Stimulated activated CD4-positive, alpha-beta T cell treated with anti-CD3 and anti-CD28 coated beads, Interleukin-12 subunit alpha, Interleukin-12 subunit beta, amount 100 ng/mL, for 4 hours (primary cell): Measurements from ENCODE around the gene ZNF681.
A peak's percentile ranks its signal among the peaks of the same experiment; 100 is the strongest.
"Not testable (repeated sequence)": the region's sequence is repeated elsewhere in the genome, so short reads cannot be mapped to it uniquely, and the experiment has no call there.

Experiments used
- DNase-seq: peaks from one replicate; pipeline ENCODE4 v3.0.0-alpha.2; 2020

ZNF681 gene

DNA sequence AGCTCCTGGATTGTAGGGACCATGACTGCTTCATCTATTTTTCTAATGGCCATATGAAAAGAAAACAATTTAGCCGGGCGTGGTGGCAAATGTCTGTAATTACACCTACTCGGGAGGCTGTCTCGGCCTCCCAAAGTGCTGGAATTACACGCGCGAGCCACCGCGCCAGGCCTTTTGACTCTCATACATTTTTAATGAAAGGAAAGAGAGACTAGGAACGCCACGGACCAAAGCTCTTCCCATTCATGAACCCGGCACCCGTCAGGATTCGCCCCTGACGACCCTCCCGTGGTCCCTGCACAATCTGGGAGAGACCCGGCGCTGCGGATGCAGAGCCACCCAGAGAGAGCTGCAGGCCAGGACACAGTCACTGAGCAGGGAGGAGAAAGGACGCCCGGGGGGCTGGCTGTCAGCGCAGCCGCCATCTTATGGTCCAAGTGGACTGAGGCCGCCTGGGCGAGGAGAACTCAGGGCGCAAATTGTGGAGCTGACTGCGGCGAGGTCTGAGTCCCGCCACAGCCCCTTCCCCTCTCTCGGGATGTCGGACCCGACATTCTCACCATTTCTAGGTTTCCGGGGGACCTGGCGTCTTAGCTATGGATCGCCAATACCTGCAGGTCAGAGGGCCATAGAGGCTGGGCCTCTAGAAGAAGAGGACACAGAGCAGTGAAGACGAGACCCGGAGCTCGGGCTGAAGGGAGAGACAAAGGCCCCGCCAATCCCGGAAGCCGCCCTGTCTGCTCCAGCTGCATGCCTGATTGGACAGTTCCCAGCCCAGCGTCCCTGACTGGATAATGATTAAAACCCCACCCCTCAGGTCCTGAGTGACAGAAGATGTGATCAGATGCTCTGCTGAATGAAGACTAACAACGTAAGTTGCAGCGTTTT is at the start of gene ZNF681:
Gene ZNF681 (minus strand): TSS at position 705 of the 888 bp plus-strand sequence. CDS start 142 bp downstream, at position 563.
- DNase-seq, result peak; percentile 77

DNA sequence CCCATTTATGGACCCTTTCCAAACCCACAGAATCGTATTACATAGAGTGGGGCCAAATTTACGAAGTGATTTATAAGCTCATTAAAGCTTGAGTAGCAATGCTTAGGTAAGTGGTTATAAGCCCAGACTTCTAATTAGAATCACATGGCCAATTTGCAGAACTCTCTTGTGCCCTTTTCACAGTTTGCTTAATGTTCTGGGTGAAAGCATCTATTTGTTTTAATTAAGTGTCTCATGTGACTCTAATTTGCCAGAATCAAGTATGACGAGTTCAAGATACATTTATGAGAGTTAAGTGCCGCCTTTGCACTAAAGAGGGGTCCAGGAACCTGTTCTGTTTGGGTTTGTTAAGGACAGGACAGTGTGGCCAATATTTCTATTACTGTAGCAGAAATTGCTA is 46.0 kb upstream of the ZNF681 start:
- DNase-seq, result no peak

DNA sequence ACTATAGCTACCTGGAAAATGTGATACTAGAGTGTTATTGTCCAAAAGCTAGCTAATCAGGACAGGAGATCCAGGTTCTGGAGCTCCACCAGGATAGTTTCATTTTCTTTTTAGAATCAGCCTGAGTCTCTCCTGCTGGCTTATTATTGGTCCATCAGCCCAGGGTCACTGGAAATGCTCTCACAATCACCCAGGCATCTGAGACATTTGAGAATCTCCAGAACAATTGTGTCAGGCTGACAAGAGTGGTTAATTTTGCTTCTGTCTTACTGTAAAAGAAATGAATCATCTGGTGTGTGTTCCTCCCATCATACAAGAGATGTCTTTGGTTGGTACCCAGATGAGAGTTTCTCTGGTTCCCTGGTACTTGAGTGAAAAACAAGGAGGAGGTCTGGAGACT is 43.6 kb upstream of the ZNF681 start:
- DNase-seq, result no peak

DNA sequence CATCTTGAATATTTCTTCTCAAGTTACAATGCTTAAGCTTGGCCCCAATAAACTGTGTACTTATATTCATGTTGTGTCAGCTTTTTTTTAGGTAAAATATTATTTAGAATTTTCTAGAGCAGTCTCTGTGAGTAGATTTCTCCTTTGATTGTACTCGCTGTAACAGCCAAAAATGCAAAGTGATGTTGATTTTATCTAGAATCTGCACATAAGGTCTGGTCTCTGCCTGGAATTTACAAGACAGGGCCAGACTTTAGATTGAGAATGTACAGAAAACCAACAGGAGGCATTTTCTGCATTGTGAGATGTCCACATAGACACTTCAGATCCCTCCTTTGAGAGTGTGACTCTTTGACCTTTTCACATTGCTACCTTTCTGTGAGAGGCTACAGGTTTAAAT is 43.1 kb upstream of the ZNF681 start:
- no peak for DNase-seq

DNA sequence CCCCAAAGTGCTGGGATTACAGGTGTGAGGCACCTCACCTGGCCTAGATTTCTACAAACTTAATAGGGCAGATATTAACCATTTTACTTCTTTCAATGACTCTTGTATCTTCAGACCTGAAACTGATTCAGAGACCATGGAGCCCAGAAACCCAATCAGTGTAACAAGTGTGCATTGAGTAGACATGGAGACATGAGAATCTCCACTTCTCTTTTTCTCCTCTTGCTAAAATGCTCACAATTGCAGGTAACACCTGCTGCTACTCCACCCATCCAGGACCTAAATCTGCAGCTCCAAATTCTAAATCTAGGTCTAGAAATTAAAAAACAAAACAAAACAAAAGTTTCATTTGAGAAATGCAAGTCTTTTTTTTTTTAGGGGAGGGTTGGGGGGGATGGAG is 42.2 kb upstream of the ZNF681 start:
- no peak for DNase-seq

DNA sequence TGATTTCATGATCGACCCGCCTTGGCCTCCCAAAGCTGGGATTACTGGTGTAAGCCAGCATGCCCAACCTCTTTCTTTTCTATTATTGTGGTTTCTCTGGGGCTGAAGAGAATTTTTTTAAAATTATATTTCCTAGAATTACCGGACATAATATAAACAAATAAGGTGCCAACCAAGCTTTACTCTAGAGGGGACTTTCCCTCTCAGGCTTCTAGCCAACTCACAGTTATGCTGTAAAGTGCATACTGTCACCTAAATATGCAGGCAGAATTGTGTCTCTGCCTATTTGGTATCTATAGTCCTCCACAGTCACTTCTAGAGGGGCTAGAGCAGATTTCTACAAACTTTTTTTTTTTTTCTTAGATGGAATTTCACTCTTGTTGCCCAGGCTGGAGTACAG is 41.6 kb upstream of the ZNF681 start:
- DNase-seq, result no peak

DNA sequence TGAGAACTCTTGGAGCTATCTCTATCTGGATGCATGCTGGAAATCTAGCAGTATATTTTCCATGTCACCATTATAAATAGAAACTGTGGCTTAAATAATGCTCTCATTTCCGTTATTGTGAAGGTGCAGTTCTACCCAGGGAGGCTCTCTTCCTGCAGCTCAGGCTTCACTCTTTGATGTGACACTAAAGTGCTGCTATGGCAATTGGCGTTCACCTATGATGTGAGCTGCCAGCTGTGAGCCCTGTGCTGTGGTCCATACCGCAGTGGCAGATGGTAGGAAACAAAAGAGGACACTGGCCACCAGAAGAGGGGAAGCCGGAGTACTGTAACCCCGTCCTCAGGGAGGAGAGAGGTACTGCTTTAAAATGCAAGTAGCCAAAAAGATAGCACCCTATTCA is 40.6 kb upstream of the ZNF681 start:
- no peak for DNase-seq

DNA sequence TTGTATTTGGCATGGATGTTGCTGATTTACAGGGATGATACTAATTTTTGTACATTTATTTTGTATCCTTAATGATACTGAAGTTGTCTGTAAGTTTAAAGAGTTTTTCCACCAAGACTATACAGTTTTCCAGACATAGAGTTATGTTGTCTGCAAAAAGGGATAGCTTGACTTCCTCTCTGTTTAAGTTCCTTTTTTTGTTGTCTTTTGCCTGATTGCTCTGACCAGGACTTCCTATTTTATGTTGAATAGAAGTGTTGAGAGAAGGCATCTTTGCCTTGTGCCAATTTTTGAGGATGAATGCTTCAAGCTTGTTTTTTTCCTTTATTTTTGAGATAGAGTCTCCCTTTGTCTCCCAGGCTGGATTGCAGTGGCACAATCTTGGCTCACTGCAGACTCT is 36.8 kb upstream of the ZNF681 start:
- DNase-seq, result no peak

DNA sequence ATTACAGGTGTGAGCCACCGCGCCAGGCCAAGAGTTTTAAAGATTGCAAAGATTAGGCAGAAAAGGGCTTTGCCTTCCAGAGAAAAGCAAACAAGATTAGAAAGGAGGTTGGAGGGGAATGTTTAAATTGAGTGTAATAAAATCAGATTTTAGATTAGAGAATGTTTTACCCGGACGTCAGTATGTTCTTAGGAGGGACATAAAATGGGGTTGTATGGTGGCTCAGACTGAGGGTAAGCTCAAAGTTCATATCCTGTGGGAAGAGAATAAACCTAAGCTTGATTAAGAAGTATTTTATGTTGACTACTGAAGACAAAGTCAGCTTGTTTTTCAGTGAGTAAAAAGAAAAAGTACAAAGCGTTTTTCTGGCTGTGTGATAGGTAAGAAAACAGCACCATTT is 34.1 kb upstream of the ZNF681 start:
- no peak for DNase-seq

DNA sequence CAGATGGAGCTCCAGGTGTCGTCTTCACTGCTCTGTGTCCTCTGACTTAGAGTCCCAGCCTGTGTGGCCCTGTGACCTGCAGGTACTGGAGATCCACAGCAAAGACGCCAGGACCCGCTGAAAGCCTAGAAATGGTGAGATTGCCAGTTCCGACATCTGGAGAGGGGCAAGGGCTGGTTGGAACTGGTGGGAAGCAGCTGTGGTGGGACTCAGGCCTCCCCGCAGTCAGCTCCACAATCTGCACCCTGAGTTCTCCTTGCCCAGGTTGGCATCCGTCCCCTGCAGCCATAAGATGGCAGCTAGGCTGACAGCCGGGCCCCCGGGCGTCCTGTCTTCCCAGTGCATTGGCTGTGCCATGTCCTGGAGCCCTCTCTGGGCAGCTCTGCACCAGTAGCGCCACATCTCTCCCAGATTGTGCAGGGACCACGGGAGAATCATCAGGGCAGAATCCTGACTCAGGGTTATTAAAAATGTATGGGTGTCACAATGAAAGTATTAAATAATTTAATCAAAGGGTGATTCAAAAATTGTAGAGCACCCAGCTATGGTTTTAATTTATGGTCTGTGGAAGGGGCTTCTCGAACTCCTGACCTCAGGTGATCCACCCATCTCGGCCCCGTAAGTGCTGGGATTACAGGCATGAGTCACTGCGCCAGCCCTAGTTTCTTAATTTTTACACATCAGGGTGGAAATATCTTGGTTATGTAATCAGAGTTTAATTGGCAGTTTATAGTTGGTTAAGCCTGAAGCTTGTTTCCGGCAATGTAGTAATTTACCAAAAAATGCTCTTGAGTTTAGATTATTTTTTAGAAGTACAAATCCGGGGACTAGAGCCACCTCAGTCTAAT is 32.2 kb upstream of the ZNF681 start:
- DNase-seq, result no peak

DNA sequence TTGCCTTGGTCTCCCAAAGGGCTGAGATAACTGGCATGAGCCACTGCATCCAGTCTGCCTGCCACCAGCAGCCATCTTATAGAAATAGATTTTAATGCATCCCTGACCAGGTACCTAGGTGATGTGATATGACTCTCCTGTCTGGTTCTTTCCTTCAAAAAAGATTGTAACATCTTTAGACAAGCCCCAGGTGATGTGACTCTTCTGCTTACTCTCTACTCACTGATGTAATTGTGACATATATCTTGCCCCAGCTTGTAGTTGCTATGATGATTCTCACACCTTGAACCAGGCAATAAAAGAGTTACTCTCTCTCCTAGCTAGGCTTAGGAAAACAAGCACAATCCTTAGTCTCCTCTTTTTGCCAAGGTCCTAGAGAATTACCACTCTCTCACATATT is 30.6 kb upstream of the ZNF681 start:
- DNase-seq, result no peak

DNA sequence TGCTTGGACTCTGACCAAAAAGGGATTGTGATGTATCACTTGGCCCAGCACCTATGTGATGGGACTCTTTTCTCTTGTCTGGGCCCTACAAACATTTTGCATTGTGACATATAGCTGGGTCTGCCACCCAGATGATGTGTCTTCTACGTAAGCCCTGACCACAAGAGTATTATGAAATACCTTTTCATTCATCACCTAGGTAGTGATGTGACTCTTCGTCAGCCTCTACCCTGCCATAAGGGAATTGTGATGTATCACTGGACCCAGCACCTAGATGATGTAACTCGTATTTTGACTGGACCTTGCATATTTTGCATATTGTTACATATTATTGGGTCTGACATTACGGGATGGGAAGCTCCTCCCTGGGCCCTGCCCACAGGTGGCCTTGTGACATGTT is 29.7 kb upstream of the ZNF681 start:
- DNase-seq, result no peak

DNA sequence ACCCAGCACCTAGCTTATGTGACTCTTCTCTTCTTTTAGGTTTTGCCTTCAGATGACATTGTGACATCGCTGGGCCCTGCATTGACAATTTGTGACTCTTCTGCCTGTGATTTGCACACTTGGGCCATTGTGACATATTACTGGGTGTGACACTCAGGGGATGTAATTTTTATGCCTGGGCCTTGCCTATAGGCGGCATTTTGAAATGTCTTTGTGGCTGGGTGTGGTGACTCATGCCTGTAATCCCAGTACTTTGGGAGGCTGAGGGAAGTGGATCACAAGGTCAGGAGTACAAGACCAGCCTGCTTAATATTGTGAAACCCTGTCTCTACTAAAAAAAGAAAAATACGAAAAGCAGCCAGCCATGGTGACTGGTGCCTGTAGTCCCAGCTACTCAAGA is 28.4 kb upstream of the ZNF681 start:
- no peak for DNase-seq

DNA sequence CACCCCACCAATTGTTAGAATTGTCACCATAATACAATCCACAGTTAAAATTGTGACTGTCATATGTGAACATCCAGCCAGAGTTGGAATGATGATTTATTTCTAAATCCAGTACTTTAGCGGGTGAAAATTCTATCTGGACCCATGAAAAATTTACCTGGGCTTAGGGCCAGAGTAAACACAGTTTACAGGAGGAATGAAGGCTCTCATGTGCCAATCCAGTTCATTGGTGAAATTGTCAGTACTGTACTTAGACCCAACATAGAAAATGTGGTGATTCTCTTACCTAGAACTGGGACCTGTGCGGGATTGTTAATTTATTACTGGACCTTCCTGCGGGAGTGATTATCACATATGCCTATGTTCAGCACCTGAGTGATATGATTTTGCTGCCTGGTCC is 27.3 kb upstream of the ZNF681 start:
- no peak for DNase-seq

DNA sequence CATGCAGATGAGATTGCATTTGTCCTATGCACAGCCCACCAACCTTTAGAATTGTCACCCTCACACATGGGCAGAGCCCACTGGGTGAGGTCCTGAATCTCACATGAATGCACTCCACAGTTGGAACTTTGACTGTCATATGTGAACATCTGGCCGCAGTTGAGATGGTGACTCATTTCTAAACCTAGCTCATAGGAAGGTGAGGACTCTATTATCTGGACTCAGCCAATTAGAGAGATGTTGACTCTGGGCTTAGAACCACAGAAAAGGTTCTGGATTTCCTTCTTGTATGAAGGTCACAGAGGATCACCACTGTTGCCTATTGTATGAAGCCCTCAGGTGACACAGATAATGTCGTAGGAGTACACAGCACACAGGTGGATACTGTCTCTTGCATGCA is 25.6 kb upstream of the ZNF681 start:
- DNase-seq, result no peak

DNA sequence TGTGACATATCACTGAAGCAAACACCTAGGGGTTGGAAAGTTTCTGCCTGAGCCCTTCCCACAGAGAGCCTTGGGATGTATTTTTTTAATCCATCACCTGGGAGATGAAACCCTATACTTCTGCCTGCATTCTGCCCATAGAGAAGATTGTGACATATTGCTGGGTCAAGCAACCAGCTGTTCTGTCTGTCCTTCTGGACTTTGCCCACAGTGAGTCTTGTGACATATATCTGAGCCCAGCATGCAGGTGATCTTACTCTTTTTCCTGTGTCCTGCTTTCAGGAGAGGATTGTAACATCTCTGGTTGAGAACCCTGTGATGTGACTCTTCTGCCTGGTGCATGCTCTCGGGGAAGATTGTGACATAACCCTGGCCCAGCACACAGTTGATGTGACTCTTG is 24.9 kb upstream of the ZNF681 start:
- no peak for DNase-seq

DNA sequence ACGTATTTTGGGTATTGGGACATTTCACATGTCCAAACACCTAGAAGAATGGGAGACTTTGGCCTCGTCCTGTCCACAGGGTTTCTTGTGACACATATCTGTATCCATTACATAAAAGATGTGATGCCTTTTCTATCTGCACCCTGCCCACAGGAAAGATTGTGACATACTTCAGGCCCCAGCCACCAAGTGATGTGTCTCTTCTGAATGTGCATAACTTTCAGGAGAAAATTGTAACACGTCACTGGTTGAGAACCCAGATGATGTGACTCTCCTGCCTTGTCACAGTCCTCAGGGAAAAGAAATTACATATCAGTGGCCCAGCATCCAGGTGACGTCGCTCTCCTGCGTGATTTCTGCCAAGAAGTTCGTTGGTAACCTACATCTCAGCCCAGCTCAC is 21.0 kb upstream of the ZNF681 start:
- no peak for DNase-seq

DNA sequence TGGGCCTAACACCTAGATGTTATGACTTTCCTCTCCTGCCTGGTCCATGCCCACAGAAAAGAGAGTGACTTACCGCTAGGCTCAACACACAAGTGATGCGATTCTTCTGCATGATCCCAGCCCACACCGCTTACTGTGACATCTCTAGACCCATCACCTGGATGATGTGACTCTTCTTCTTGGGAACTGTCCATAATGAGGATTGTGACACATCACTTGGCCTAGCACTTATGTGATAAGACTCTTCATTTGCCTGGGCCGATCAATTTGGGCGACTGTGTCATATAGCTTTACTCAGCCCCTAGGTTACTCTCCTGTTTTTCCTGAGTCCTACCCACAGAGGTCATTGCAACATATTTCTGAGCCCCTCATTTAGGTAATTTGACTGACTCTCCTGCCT is 19.9 kb upstream of the ZNF681 start:
- no peak for DNase-seq

DNA sequence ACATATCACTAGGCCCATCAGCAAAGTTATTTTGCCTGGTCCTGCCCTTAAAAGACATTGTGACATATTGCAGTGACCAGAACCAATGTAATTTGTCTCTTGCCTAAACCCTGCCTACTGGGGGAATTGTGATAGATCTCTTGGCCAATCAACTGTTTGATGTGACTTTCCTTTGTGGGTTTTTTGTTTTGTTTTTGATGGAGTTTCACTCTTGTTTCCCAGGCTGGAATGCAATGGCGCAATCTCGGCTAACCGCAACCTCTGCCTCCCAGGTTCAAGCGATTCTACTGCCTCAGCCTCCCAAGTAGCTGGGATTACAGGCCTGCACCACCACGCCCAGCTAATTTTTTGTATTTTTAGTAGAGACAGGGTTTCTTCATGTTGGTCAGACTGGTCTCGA is 19.3 kb upstream of the ZNF681 start:
- not testable (repeated sequence) for DNase-seq

DNA sequence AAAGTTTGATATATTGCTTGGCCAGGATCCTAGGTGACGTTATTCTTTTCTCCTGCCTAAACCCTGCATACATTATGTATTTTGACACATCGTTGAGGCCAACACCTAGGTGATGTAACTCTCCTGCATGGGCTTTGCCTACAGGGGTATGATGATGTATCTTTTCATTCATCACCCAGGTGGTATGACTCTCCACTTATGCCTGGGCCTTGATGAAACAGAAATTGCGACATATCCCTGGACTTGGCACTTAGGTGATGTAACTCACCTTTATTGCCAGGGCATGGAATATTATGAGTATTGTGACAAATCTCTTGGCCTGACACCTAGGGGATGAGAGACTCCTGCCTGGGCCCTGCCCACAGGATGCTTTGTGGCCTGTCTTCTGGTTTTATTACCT is 18.5 kb upstream of the ZNF681 start:
- no peak for DNase-seq

DNA sequence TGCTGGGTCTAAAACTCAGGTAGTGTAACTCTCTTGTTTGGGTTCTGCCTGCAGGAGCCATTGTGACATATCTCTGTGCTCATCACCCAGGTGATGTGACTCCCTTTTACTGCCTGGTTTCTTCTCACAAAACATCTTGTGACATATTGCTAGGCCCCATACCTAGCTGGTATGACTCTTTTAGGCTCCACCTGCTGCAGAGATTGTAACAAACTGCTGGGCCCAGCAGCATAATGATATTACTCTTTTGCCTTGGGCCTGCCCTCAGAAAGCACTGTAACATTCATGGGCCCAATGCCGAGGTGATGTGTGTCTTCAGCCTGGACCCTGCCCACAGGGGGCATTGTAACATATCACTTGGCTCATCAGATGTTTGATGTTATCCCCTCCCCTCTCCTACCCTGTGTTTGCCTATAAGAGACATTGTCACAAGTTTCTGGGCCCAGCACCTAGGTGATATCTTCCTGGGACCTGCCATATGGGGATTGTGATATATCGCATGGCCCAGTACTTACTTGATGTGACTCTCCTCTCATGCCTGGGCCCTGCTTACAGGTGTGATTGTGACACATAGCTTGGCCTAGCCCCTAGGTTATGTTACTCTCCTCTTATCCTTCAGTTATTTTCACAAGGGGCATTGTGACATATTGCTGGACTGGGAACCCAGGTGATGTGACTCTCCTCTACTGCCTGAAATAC is 18.0 kb upstream of the ZNF681 start:
- DNase-seq, result no peak

DNA sequence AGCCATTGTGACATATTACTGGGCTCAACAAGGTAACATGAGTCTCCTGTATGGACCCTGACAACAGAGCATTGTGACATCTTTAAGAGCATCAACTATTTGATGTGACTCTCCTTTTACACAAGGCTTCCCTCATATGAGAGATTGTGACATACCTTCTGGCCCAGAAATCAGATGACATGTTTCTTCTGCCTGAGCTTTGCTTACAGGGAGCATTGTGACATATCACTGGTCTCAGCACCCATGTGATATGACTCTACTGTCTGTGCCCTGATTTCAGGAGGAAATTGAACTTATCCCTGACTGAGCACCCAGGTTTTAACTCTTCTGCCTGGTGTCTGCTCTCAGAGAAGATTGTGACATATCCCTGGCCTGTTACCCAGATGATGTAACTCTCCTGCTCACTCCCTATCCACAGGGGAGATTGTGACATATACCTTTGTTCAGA is 15.9 kb upstream of the ZNF681 start:
- no peak for DNase-seq

DNA sequence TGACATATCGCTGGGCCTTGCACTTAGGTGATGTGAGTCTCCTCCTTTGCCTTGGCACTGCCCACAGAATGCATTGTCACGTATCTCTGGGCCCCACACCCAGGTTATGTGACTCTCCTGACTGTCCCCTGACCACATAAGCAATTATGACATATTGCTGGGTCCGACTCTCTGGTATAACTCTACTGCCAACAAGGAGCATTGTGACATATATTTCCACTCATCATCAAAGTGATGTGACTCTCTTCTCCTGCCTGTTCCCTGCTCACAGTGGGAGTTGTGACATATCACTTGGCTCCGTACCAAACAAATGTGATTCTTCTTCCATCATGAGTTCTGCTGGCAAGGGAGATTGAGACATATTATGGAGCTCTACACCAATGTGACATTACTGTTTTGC is 15.4 kb upstream of the ZNF681 start:
- DNase-seq, result no peak

DNA sequence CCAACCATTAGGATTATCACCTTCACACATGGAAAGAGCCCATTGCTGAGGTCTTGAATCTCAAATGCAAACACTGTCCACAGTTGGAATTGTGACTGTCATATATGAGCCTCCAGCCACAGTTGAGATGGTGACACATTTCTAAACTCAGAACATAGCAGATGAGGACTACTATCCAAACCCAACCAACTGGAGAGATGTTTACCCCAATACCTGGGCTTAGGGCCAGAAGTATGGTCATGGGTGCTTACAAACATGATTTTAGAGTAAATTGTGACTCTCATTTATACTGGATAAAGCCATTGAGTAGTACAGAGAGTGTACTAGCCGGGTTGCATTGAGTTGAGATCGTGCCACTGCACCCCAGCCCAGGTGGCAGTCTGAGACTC is 14.0 kb upstream of the ZNF681 start:
- no peak for DNase-seq
